HG02970 (cell line): ENCODE data around the gene SLC12A5.
A peak's percentile ranks its signal among the peaks of the same experiment; 100 is the strongest.

Source experiments
- ATAC-seq: cut with Tn5 transposase; IDR thresholded peaks from one replicate; pipeline ENCODE4 v1.9.1; 2021; ENCODE audit warnings: mild to moderate bottlenecking, moderate library complexity, moderate number of reproducible peaks; ENCODE audit not compliant: unreplicated experiment, low FRiP score

SLC12A5 gene

GRCh38 chr20:46006022-46006705, 22.9 kb upstream of the SLC12A5 start:
- no peak for ATAC-seq

- ATAC-seq: no peak
Observed at GRCh38 chr20:46006964-46007363, 22.1 kb upstream of the SLC12A5 start.

GRCh38 chr20:46007671-46008070, 21.3 kb upstream of the SLC12A5 start:
- no peak for ATAC-seq

GRCh38 chr20:46009816-46010215, 19.2 kb upstream of the SLC12A5 start:
- ATAC-seq: no peak

- no peak for ATAC-seq
Observed at GRCh38 chr20:46010491-46011391, 18.3 kb upstream of the SLC12A5 start.

- no peak for ATAC-seq
Observed at GRCh38 chr20:46011631-46012482, 17.2 kb upstream of the SLC12A5 start.

- ATAC-seq: no peak
Observed at GRCh38 chr20:46012921-46013320, 16.1 kb upstream of the SLC12A5 start.

GRCh38 chr20:46013322-46013828, 15.6 kb upstream of the SLC12A5 start:
- no peak for ATAC-seq

GRCh38 chr20:46013829-46014516, 15.0 kb upstream of the SLC12A5 start:
- peak; percentile 66 for ATAC-seq

GRCh38 chr20:46014517-46015396, 14.3 kb upstream of the SLC12A5 start:
- ATAC-seq: no peak

- ATAC-seq: no peak
Observed at GRCh38 chr20:46017272-46017671, 11.7 kb upstream of the SLC12A5 start.

GRCh38 chr20:46018112-46018511, 10.9 kb upstream of the SLC12A5 start:
- ATAC-seq: no peak

GRCh38 chr20:46018611-46019010, 10.4 kb upstream of the SLC12A5 start:
- no peak for ATAC-seq

- no peak for ATAC-seq
Observed at GRCh38 chr20:46020555-46020954, 8.5 kb upstream of the SLC12A5 start.

GRCh38 chr20:46021361-46022359, 7.4 kb upstream of the SLC12A5 start:
- no peak for ATAC-seq

GRCh38 chr20:46022411-46023147, 6.4 kb upstream of the SLC12A5 start:
- no peak for ATAC-seq

- no peak for ATAC-seq
Observed at GRCh38 chr20:46023148-46023484, 5.9 kb upstream of the SLC12A5 start.
